Measurements from ENCODE around the gene POLE.

POLE gene

DNA sequence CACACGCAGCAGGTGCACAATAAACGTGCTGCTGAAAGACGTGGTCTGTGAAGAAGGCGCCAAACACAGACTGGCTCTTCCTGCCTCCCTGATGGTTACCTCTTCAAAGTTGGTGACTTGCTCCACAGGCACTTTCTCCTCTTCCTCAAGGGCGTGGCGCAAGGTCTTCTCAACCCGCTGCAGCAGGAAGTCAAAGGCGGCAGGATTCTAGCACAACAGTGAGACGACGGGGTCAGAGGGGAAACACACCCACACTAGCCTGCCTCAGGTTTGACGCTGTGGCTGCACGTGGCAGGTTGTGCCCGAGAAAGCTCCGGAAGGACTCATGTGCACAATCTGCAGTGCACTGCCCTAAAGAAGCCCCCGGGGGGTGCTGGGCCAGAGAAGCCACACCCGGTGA is 15.0 kb downstream of the POLE start:
- H3K9me3 Mint-ChIP-seq: no peaks in the 10 kb centered on the region
- H3K27ac Mint-ChIP-seq: no peak overlapping the region
- H3K27me3 Mint-ChIP-seq: no peaks in the 10 kb centered on the region
- no peaks in the 10 kb centered on the region for H3K4me1 Mint-ChIP-seq
- peaks cover 74% of the 10 kb centered on the region for H3K36me3 Mint-ChIP-seq
- H3K4me3 Mint-ChIP-seq: no peak overlapping the region
- ATAC-seq: no peak

DNA sequence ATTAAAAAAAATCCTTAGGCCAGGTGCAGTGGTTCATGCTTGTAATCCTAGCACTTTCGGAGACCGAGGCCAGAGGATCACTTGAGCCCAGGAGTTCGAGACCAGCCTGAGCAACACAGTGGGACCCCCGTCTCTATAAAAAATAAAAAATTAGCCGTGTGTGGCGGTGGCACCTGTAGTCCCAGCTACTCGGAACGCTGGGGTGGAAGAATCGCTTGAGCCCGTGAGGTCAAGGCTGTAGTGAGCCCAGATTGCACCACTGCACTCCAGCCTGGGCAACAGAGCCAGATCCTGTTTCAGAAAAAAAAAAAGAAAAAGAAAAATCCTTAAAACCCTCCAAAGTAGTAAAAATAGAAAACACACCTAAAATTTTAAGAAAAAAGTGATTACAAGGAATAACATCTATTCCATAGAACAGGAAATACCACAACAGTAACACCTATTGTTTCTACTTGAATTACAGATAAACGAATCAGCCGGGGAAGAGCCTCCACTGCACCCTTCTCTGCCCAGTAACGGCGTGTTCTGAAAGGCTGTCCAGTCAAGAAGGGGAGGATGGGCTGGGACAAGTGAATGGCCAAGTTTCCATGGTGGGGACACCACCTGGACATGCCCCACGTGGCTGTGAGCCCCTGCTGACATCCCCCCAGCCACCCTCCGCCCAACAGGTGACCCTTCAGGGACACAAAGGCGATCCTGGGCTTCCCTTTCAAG is 17.8 kb downstream of the POLE start:
- Mint-ChIP-seq H3K27ac (no peak overlapping the region), H3K27me3 (no peaks in the 10 kb centered on the region), H3K9me3 (no peaks in the 10 kb centered on the region), H3K4me3 (no peak overlapping the region), H3K36me3 (peaks cover 71% of the 10 kb centered on the region), H3K4me1 (no peaks in the 10 kb centered on the region)
- no peak for ATAC-seq

DNA sequence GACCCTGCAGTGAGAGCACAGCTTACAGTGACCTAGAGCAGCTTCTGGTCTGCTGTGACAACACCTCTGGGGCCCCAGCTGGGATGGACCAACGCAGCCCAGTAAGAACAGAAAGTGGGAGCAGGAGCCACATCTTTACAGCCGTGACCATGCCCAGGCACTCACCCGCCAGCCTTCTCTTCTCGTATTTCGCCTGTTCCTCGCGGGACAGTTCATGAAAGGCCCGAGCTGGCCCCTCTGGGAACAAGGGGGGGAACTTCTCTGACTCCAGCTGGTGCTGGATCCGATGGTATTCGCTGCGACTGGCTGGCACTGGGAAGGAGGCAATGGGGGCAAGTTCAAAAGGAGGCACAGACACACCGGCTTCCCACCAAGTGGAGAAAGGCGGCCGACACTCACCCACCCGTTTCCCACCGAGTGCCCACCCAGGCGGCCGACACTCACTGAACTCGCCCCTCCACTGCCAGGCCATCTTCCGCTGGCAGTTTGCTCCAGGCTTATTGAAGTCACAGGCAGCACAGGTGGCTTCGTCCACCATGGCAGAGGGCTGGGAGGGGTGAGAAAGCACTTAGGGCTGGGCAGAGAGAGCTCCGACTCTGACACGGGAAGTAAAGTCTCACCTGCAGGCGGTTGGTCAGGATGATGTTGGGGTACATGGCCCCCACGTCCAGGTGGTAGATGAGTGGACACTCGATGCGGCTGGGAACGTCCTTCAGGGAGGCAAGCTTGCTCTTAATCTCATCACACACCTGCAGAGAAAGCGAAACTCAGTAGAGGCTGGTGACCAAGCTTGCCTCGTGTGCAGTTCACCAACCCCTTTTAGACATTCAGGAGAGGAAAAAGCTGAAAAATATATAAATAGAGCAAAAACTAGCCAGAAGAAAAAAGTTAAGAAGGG is 18.7 kb downstream of the POLE start:
- Mint-ChIP-seq H3K36me3 (peaks cover 73% of the 10 kb centered on the region), H3K4me3 (no peak overlapping the region), H3K27ac (no peak overlapping the region), H3K4me1 (no peaks in the 10 kb centered on the region), H3K27me3 (no peaks in the 10 kb centered on the region), H3K9me3 (no peaks in the 10 kb centered on the region)
- no peak for ATAC-seq

DNA sequence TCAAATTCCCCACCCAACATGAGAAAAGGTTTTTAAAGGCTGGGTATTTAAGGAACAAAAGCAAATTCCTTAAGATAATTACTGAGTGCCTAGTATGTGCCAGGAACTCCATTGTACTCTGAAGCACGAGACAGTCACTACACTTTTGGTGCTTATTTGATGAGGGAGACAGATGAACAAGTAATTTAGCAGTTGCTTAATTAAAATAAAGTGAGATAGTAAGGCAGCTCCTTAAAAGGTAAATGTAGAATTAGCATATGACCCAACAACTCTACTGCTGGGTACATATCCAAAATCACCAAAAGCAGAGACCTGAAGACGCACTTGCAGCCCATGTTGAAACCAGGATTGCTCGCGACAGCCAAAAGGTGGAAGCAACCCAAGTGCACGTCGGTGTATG is 21.3 kb downstream of the POLE start:
- Mint-ChIP-seq H3K27me3 (no peaks in the 10 kb centered on the region), H3K4me3 (no peak overlapping the region), H3K27ac (no peak overlapping the region), H3K9me3 (no peaks in the 10 kb centered on the region), H3K36me3 (peaks cover 81% of the 10 kb centered on the region), H3K4me1 (peaks cover 4% of the 10 kb centered on the region)
- ATAC-seq: no peak

DNA sequence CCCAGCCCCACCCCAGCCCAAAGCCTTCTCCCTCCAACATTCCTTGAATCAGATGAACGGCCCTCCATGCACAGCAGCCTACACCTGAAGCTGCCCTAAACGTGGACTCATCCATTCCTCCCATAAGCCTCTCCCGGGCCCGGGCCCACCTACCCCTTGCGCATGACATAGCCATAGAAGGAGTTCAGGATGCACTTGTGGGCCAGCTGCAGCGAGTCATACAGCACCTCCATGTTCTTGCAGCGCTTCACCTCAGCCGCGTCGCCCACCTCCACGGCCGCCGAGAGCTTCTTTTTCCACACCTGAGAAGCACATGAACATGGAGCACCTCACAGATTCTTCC is 22.0 kb downstream of the POLE start:
- H3K4me1 Mint-ChIP-seq: peaks cover 4% of the 10 kb centered on the region
- H3K9me3 Mint-ChIP-seq: no peaks in the 10 kb centered on the region
- no peak for ATAC-seq
- peaks cover 84% of the 10 kb centered on the region for H3K36me3 Mint-ChIP-seq
- no peak overlapping the region for H3K4me3 Mint-ChIP-seq
- no peaks in the 10 kb centered on the region for H3K27me3 Mint-ChIP-seq
- no peak overlapping the region for H3K27ac Mint-ChIP-seq

DNA sequence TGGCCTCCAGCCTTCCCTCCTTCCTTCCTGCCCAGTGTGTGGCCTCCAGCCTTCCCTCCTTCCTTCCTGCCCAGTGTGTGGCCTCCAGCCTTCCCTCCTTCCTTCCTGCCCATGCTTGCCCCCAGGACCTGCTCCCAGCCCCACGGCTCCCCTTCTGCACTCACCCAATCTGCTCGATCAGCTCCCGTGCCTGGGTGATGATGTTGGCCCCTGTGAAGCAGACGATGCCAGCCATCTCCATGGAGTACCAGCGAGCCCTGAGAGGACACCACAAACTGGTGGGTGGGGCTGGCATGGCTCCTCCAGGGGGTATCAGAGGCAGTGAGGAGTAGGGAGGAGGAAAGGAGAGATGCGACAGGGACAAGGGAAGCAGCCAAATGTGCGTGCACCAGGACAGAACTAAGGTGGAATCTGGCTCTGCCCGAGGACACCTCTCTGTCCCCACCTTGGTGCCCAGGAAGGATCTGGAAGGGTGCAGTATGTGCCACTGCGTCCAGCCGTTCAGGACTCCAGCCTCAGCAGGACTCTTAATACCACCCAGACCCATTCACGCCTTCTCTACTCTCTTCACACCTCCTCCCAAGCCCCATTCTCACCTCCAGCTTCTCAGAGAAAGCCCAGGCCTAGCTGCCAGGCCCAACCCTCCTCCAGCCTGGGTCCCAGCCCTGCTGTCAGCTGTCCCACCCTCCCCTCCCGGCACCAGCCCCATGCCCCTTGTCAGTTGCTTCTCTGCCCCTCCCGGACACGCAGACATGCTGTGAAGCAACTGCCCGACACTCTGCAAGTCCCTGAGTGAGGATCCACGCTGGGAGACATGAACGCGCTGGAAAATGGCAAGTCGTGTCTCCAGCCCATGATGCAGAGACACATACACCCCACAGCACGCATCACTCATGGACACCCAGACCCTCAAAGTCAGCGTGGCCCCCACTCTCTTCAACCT is 22.7 kb downstream of the POLE start:
- no peak overlapping the region for H3K4me3 Mint-ChIP-seq
- H3K9me3 Mint-ChIP-seq: no peaks in the 10 kb centered on the region
- H3K27ac Mint-ChIP-seq: no peak overlapping the region
- peaks cover 4% of the 10 kb centered on the region for H3K4me1 Mint-ChIP-seq
- no peaks in the 10 kb centered on the region for H3K27me3 Mint-ChIP-seq
- H3K36me3 Mint-ChIP-seq: peaks cover 84% of the 10 kb centered on the region
- no peak for ATAC-seq

DNA sequence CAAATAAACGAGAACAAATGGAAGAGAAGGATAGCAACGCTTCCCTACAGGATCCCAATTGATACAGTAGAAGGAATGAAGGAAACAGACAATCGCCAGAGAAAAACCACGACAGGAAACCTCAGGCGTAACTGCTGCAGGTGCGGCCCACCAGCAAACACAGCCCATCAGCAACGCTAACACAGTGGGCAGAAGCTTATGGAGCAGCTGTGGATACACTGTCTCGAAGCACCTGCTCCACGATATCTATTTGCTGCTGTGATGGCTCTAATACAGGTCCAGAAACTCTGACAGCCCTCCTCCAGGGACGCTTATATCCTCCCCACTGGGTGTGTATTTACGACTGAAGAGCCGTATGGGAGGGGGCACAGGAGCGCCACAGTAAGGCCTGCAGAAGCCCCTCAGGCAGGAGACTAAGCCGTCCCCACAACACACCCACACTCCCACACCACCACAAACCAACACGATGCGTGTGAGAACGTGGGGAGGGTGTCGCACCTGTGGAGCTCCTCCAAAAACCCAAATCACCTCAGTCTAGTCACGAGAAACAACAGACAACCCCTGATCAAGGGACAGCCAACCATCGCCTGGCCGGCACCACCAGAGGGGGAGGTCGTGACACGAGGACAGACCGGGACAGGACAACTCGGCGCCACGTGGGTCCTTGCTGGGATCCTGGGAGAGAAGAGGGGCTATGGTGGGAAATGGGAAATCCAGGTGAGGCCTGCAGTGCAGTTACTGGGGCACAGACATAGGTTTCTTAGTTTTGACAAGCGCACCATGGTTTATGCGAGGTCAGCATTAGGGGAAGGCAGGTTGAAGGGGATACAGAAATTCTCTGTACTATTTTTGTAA is 24.0 kb downstream of the POLE start:
- no peaks in the 10 kb centered on the region for H3K9me3 Mint-ChIP-seq
- peaks cover 84% of the 10 kb centered on the region for H3K36me3 Mint-ChIP-seq
- H3K4me1 Mint-ChIP-seq: peaks cover 4% of the 10 kb centered on the region
- no peak for ATAC-seq
- no peak overlapping the region for H3K27ac Mint-ChIP-seq
- H3K4me3 Mint-ChIP-seq: no peak overlapping the region
- no peaks in the 10 kb centered on the region for H3K27me3 Mint-ChIP-seq

DNA sequence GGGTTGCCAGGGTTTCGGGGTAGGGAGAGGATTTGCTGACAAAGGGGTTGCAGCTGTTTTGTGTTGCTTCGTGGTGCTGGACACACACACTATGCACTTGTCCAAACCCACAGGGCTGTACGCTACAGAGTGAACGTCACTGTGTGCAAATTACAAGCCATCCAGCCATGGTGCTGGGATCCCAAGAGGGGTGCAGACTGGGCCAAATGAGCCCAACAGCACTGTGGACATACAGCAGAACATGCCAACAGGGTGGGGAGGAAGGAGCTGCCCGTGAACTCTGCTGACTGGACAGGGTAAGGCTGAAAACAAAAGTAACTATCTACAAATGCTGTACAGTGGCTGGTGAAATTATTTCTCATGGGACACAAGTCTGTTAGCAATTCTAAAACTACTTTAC is 25.2 kb downstream of the POLE start:
- ATAC-seq: no peak
- no peaks in the 10 kb centered on the region for H3K9me3 Mint-ChIP-seq
- peaks cover 4% of the 10 kb centered on the region for H3K4me1 Mint-ChIP-seq
- no peaks in the 10 kb centered on the region for H3K27me3 Mint-ChIP-seq
- H3K36me3 Mint-ChIP-seq: peaks cover 84% of the 10 kb centered on the region
- no peak overlapping the region for H3K27ac Mint-ChIP-seq
- H3K4me3 Mint-ChIP-seq: no peak overlapping the region

DNA sequence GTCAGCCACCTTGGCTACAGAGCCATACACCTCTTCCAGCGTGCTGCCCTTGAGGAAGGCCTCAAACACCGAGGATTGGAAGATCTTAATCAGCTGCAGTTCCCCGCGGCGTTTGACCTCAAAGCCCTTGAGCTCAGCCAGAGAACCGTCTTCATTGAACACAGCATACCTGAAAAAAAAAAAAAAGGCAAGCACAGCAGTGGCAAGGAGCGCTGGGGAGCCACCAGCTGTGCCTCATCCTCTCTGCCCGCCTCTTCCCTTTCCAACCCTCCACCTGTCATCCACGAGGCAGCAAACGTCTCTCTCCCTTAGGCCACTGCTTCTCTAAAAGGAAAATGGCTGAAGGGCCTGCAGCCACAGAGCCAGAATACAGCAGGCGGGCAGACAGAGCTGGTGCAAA is 26.1 kb downstream of the POLE start:
- no peak overlapping the region for H3K27ac Mint-ChIP-seq

DNA sequence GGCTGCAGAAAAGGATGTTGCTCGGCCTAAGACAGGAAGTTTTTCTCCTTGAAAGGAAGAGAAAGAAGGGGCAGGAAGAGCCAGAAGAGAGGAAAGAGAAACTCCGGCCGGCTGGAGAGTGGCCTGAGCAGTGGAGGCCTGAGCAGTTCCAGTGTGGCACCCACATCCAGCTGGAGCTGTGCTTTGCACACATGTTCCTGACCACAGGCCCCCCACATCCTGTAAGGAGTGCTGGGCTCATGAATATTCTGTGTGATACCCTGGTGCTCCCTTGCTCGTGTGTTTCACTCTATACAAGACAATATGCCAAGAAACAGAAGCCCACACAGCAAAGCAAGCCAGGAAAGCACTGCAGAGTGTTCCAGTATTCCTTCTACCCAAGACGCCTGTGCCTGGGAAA is 27.1 kb downstream of the POLE start:
- ATAC-seq: no peak
- H3K4me3 Mint-ChIP-seq: no peak overlapping the region
- peaks cover 4% of the 10 kb centered on the region for H3K4me1 Mint-ChIP-seq
- no peaks in the 10 kb centered on the region for H3K9me3 Mint-ChIP-seq
- no peak overlapping the region for H3K27ac Mint-ChIP-seq
- H3K36me3 Mint-ChIP-seq: peaks cover 72% of the 10 kb centered on the region
- no peaks in the 10 kb centered on the region for H3K27me3 Mint-ChIP-seq

More for the DNA sequence above, 26.1 kb downstream of the POLE start:
- no peak for ATAC-seq
- peaks cover 81% of the 10 kb centered on the region for H3K36me3 Mint-ChIP-seq
- peaks cover 4% of the 10 kb centered on the region for H3K4me1 Mint-ChIP-seq
- no peaks in the 10 kb centered on the region for H3K9me3 Mint-ChIP-seq
- H3K4me3 Mint-ChIP-seq: no peak overlapping the region
- no peaks in the 10 kb centered on the region for H3K27me3 Mint-ChIP-seq

DNA sequence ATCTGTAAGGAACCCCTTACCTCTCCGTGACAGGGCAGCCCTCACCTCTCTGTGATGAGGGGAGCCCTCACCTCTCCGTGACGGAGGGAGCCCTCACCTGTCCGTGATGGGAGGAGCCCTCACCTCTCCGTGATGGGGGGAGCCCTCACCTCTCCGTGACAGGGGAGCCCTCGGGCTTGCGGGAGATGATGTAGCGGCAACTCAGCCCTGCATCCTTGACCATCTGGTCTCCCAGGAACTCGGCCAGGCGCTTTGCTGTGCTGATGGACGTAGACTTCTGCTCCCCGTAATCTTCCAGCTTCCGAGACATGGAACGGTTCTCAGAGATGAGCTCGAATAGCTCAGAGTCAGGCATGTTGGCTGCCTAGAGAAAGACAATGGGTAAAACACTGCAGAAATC is 28.0 kb downstream of the POLE start:
- Mint-ChIP-seq H3K4me3 (no peak overlapping the region), H3K9me3 (no peaks in the 10 kb centered on the region), H3K4me1 (peaks cover 4% of the 10 kb centered on the region), H3K27me3 (no peaks in the 10 kb centered on the region), H3K36me3 (peaks cover 73% of the 10 kb centered on the region), H3K27ac (no peak overlapping the region)
- ATAC-seq: no peak

DNA sequence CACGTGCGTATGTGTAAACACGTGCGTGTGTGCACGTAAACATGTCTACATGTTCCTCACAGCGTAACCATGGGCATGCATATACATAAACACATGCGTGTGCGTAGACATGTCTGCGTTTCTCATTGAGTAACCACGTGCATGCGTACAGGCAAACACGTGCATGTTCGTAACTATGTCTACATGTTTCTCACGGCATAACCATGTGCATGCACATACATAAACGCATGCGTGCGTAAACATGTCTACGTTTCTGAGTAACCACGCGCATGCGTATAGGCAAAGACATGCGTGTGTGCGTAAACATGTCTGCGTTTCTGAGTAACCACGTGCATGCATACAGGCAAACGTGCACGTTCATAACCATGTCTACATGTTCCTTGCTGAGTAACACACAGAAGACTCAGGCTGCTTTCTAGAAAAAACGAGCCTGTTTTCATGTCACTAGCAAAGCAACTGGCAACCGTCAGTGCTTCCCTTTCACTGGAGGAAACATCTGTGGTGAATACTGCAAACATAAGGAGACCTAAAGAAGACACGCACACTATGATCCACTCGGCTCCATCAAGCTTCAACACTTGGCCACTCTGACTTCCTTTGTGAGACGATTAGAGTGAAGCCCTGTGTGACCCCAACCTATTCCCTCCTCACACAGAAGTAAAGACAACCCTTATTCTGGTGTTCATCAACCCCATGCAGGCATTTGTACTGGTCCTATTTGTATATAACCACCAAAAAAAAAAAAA is 28.8 kb downstream of the POLE start:
- H3K27me3 Mint-ChIP-seq: no peaks in the 10 kb centered on the region
- peaks cover 74% of the 10 kb centered on the region for H3K36me3 Mint-ChIP-seq
- ATAC-seq: no peak
- H3K4me3 Mint-ChIP-seq: no peak overlapping the region
- peaks cover 4% of the 10 kb centered on the region for H3K4me1 Mint-ChIP-seq
- H3K27ac Mint-ChIP-seq: no peak overlapping the region
- H3K9me3 Mint-ChIP-seq: no peaks in the 10 kb centered on the region

DNA sequence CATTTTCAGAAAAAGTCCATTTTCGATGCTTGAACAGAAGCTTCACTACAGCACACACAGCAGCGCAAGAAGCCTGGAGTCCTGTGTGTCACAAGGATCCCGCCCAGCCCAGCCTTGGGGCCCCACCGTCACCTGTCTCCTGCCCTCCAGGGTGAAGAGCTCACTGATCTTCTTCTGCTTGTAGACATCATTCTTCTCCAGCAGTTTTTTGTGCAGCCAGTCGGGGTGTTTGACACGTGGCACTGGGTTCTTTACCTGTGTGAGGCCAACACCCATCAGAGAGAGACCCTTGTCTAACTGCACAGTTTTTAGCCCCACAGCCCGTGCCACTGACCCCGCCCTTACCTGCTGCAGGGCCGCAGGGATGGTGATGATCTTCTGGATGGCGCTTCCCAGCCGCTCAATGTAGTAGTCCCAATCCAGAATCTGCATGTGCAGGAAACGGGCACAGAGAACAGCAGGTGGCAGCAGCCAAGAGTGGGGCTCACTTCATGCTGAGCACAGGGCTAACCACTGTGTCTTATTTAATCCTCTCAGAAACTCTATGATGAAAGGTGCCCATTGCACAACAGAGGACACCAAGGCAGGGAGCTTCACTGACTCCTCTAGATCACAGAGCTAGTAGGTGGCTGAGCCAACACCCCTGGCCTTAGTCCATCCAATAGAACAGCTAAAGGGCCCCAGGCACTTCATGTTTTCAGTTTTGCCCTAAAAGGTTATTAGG is 30.0 kb downstream of the POLE start:
- Mint-ChIP-seq H3K27ac (no peak overlapping the region), H3K9me3 (no peaks in the 10 kb centered on the region), H3K4me3 (no peak overlapping the region), H3K27me3 (no peaks in the 10 kb centered on the region), H3K4me1 (no peaks in the 10 kb centered on the region), H3K36me3 (peaks cover 71% of the 10 kb centered on the region)
- ATAC-seq: no peak
